K562 (cell line): Measurements from ENCODE around the gene SERAC1. TPM values are rescaled to one million over a fixed set of nuclear protein-coding genes. Genes with fewer than 3 reads are reported as not detected.

Experiments
- ARID2 ChIP-seq: fragments of 450-650 bp; IDR thresholded peaks from 2 replicates; pipeline ENCODE4 v1.6.1; 2017; ENCODE audit warnings: antibody characterized with exemption, mild to moderate bottlenecking
- CBX5 ChIP-seq: IDR thresholded peaks from 2 replicates; pipeline ENCODE4 v1.6.1; 2014; ENCODE audit warnings: low read depth, borderline replicate concordance
- CCNT2 ChIP-seq: IDR thresholded peaks from 2 replicates; pipeline ENCODE4 v1.6.1; 2011; ENCODE audit warnings: borderline replicate concordance, low read depth, mild to moderate bottlenecking, moderate library complexity, mixed read lengths, low read length; ENCODE audit not compliant: insufficient read length; ENCODE audit errors: extremely low read depth
- CHD4 ChIP-seq: fragments of 200-600 bp; sonication (generic); IDR thresholded peaks from 3 replicates; pipeline ENCODE4 v1.6.1; 2012; ENCODE audit warnings: low read depth, mild to moderate bottlenecking, mixed read lengths, low read length, inconsistent platforms; ENCODE audit not compliant: insufficient read depth, insufficient replicate concordance, poor library complexity, severe bottlenecking
- CTCFL ChIP-seq: IDR thresholded peaks from 2 replicates; pipeline ENCODE4 v1.6.1; 2011; ENCODE audit warnings: borderline replicate concordance, low read depth, mild to moderate bottlenecking, moderate library complexity, low read length; ENCODE audit not compliant: insufficient read depth, poor library complexity, severe bottlenecking
- FOXJ3 ChIP-seq: sonication (generic); formaldehyde crosslinking; IDR thresholded peaks from 2 replicates; pipeline ENCODE4 v1.4.0; 2020; ENCODE audit warnings: mild to moderate bottlenecking, missing genetic modification reagents
- IFI16 ChIP-seq: fragments of 250-450 bp; sonication (Bioruptor Pico); IDR thresholded peaks from 2 replicates; pipeline ENCODE4 v2.1.2; 2022; ENCODE audit warnings: mild to moderate bottlenecking, inconsistent platforms
- JUN ChIP-seq, 2 experiments: sonication (generic) in 1 of 2; formaldehyde crosslinking in 1 of 2; IDR thresholded peaks; 2 replicates each; pipeline versions ENCODE4 v1.6.1 to v1.8.0; 2012 to 2022; ENCODE audit warnings: borderline replicate concordance in 2 of 2, mild to moderate bottlenecking in 2 of 2, improper control_type of control experiment in 1 of 2, low read depth in 1 of 2, low read length in 1 of 2, missing genetic modification reagents in 1 of 2
- MCM5 ChIP-seq: fragments of 450-650 bp; IDR thresholded peaks from 2 replicates; pipeline ENCODE4 v1.6.1; 2016; ENCODE audit warnings: low read depth
- MYNN ChIP-seq, 2 experiments: sonication (generic); formaldehyde crosslinking in 1 of 2; IDR thresholded peaks; 2 replicates each; pipeline versions ENCODE4 v1.5.0 to v1.6.1; 2016 to 2020; ENCODE audit warnings: antibody characterized with exemption in 1 of 2, missing genetic modification reagents in 1 of 2
- NCOA6 ChIP-seq: fragments of 450-650 bp; IDR thresholded peaks from 2 replicates; pipeline ENCODE4 v1.6.1; 2017; ENCODE audit warnings: mild to moderate bottlenecking
- NR2C1 ChIP-seq, 2 experiments: fragments of 450-650 bp; IDR thresholded peaks; 2 replicates each; pipeline ENCODE4 v1.6.1; 2017; ENCODE audit warnings: mild to moderate bottlenecking in 2 of 2, antibody characterized with exemption in 1 of 2, inconsistent platforms in 1 of 2, missing compliant biosample characterization in 1 of 2, missing genetic modification characterization in 1 of 2
- NUFIP1 ChIP-seq: fragments of 450-650 bp; IDR thresholded peaks from 2 replicates; pipeline ENCODE4 v1.6.1; 2018; ENCODE audit not compliant: partially characterized antibody
- SRSF3 ChIP-seq: fragments of 200-400 bp; formaldehyde crosslinking; IDR thresholded peaks from 2 replicates; pipeline ENCODE4 v1.6.1; 2016; ENCODE audit warnings: mild to moderate bottlenecking, low read length, moderate library complexity; ENCODE audit not compliant: insufficient read depth
- UBTF ChIP-seq, 2 experiments: IDR thresholded peaks; 2 replicates each; pipeline ENCODE4 v1.6.1; 2012; ENCODE audit warnings: improper control_type of control experiment in 2 of 2, low read depth in 2 of 2, low read length in 2 of 2, borderline replicate concordance in 1 of 2
- ZNF140 ChIP-seq: fragments of 250-450 bp; sonication (Bioruptor Pico); IDR thresholded peaks from 2 replicates; pipeline ENCODE4 v1.8.0; 2021; ENCODE audit warnings: moderate library complexity, mild to moderate bottlenecking, inconsistent platforms
- ZNF224 ChIP-seq: sonication (generic); formaldehyde crosslinking; IDR thresholded peaks from 2 replicates; pipeline ENCODE4 v1.8.0; 2022; ENCODE audit warnings: mild to moderate bottlenecking, missing genetic modification reagents
- polyA plus RNA-seq, 8 experiments: library from polyadenylated mRNA; depleted of rRNA in 4 of 8; stranded (reverse) in 5 of 8; unstranded in 3 of 8; fragments of >200 nt; fragmentation: Nextera tagmentation in 2 of 8; fragmentation: Illumina TruSeq in 1 of 8; extraction: Ambion mirVana in 2 of 8; extraction: Trizol in 1 of 8; gene quantifications; 2 replicates each; pipeline versions ENCODE4 v1.2.1 to v1.2.3, GENCODE V29; 2011 to 2014; ENCODE audit warnings: inconsistent platforms in 1 of 8, missing spikeins in 1 of 8
- total RNA-seq, 7 experiments: library from RNA; depleted of rRNA in 6 of 7; stranded (reverse); fragments of >200 nt in 6 of 7; fragmentation: Illumina TruSeq in 2 of 7; extraction: Trizol in 2 of 7; gene quantifications; 2 replicates each; pipeline versions ENCODE4 v1.2.1 to v1.2.3, GENCODE V29; 2011 to 2021; ENCODE audit warnings: low replicate concordance in 1 of 7
- TF ChIP-seq, protein P1 (sequence below): fragments of 450-650 bp; IDR thresholded peaks from 2 replicates; pipeline ENCODE4 v1.6.1; 2018; ENCODE audit warnings: mild to moderate bottlenecking, low read depth; ENCODE audit not compliant: partially characterized antibody
- TF ChIP-seq, protein P2 (sequence below): IDR thresholded peaks from 2 replicates; pipeline ENCODE4 v1.6.1; 2014; ENCODE audit warnings: antibody characterized with exemption

The SERAC1 gene
- total and polyA plus RNA-seq, 9 of the 15 experiments (the other 6 are each of a cell fraction or from before 2014, with no cell fraction given): 1.8 to 6.2 (median 2.8) TPM

- no peak for TF ChIP-seq CCNT2
- no peak for TF ChIP-seq ARID2
- no peak for TF ChIP-seq NCOA6
- no peak for TF ChIP-seq ZNF140 (CRISPR knock-in tag)
- TF ChIP-seq, protein P1, sequence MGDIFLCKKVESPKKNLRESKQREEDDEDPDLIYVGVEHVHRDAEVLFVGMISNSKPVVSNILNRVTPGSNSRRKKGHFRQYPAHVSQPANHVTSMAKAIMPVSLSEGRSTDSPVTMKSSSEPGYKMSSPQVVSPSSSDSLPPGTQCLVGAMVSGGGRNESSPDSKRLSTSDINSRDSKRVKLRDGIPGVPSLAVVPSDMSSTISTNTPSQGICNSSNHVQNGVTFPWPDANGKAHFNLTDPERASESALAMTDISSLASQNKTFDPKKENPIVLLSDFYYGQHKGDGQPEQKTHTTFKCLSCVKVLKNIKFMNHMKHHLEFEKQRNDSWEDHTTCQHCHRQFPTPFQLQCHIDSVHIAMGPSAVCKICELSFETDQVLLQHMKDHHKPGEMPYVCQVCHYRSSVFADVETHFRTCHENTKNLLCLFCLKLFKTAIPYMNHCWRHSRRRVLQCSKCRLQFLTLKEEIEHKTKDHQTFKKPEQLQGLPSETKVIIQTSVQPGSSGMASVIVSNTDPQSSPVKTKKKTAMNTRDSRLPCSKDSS: no peak
- TF ChIP-seq JUN (IDR thresholded peaks at IDR 0.05; ENCODE audit: borderline replicate concordance, low read depth, low read length): no peak
- TF ChIP-seq JUN (CRISPR knock-in tag; IDR thresholded peaks at IDR 0.05; ENCODE audit: borderline replicate concordance): no peak
- no peak for TF ChIP-seq CHD4
- TF ChIP-seq CBX5: no peak
- no peak for TF ChIP-seq SRSF3
- TF ChIP-seq MCM5: no peak
- TF ChIP-seq ZNF224 (CRISPR knock-in tag): no peak
- TF ChIP-seq NUFIP1: no peak
- TF ChIP-seq, protein P2, sequence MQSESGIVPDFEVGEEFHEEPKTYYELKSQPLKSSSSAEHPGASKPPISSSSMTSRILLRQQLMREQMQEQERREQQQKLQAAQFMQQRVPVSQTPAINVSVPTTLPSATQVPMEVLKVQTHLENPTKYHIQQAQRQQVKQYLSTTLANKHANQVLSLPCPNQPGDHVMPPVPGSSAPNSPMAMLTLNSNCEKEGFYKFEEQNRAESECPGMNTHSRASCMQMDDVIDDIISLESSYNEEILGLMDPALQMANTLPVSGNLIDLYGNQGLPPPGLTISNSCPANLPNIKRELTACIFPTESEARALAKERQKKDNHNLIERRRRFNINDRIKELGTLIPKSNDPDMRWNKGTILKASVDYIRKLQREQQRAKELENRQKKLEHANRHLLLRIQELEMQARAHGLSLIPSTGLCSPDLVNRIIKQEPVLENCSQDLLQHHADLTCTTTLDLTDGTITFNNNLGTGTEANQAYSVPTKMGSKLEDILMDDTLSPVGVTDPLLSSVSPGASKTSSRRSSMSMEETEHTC: no peak
- no peak for TF ChIP-seq FOXJ3 (CRISPR knock-in tag)
- no peak for TF ChIP-seq NR2C1 (IDR thresholded peaks at IDR 0.05)
- no peak for TF ChIP-seq NR2C1 (tag; IDR thresholded peaks at IDR 0.05)
- TF ChIP-seq CTCFL: no peak
- no peak for TF ChIP-seq MYNN (IDR thresholded peaks at IDR 0.05)
- TF ChIP-seq MYNN (CRISPR knock-in tag; IDR thresholded peaks at IDR 0.05): no peak
- TF ChIP-seq UBTF (IDR thresholded peaks at IDR 0.05; ENCODE audit: borderline replicate concordance in 1 of 2, low read depth in 2 of 2, low read length in 2 of 2): no peak
- TF ChIP-seq IFI16 (CRISPR knock-in tag): no peak
Measured at GRCh38 chr6:158213925-158214674, 46.0 kb upstream of the SERAC1 start (continued).
